Ishikawa (cell line): ENCODE results near the gene CRHBP.

ENCODE experiments used
- EP300 ChIP-seq: IDR thresholded peaks from 2 replicates; pipeline ENCODE4 v1.6.1; 2012; ENCODE audit warnings: borderline replicate concordance
- FOXM1 ChIP-seq: IDR thresholded peaks from 2 replicates; pipeline ENCODE4 v1.6.1; 2012; ENCODE audit warnings: low read depth, borderline replicate concordance
- NFIC ChIP-seq: IDR thresholded peaks from 2 replicates; pipeline ENCODE4 v1.6.1; 2012
- TAF1 ChIP-seq: IDR thresholded peaks from 2 replicates; pipeline ENCODE4 v1.6.1; 2012; ENCODE audit warnings: low read depth, mild to moderate bottlenecking
- TEAD4 ChIP-seq: IDR thresholded peaks from 2 replicates; pipeline ENCODE4 v1.6.1; 2012
- TF ChIP-seq, protein P1 (sequence below): IDR thresholded peaks from 2 replicates; pipeline ENCODE4 v1.6.1; 2012
- TF ChIP-seq, protein P2 (sequence below): IDR thresholded peaks from 2 replicates; pipeline ENCODE4 v1.6.1; 2012; ENCODE audit warnings: low read depth, mild to moderate bottlenecking

DNA sequence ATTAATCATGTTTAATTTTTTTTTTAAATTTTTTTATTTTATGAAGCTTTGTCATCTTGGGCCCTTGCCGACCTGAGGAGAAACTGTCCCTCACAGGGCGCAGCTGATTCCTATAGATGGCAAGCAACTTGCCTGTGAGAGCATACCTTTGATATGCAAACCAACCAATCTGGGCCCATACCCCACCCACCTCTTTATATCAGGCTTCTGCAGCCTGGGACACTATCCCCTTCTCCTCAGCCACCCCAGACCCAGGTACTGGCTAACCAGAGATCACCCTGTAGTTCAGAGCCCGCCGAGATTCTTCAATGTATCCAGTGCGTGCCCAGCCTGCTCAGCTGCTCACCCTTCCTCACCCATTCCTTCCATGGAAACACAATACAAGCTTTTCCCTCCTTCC is 58.7 kb downstream of the CRHBP start:
- TF ChIP-seq EP300 (no peak), TAF1 (no peak), FOXM1 (no peak), NFIC (no peak), TEAD4 (no peak)
- TF ChIP-seq, protein P1, sequence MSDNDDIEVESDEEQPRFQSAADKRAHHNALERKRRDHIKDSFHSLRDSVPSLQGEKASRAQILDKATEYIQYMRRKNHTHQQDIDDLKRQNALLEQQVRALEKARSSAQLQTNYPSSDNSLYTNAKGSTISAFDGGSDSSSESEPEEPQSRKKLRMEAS = no peak
- TF ChIP-seq, protein P2, sequence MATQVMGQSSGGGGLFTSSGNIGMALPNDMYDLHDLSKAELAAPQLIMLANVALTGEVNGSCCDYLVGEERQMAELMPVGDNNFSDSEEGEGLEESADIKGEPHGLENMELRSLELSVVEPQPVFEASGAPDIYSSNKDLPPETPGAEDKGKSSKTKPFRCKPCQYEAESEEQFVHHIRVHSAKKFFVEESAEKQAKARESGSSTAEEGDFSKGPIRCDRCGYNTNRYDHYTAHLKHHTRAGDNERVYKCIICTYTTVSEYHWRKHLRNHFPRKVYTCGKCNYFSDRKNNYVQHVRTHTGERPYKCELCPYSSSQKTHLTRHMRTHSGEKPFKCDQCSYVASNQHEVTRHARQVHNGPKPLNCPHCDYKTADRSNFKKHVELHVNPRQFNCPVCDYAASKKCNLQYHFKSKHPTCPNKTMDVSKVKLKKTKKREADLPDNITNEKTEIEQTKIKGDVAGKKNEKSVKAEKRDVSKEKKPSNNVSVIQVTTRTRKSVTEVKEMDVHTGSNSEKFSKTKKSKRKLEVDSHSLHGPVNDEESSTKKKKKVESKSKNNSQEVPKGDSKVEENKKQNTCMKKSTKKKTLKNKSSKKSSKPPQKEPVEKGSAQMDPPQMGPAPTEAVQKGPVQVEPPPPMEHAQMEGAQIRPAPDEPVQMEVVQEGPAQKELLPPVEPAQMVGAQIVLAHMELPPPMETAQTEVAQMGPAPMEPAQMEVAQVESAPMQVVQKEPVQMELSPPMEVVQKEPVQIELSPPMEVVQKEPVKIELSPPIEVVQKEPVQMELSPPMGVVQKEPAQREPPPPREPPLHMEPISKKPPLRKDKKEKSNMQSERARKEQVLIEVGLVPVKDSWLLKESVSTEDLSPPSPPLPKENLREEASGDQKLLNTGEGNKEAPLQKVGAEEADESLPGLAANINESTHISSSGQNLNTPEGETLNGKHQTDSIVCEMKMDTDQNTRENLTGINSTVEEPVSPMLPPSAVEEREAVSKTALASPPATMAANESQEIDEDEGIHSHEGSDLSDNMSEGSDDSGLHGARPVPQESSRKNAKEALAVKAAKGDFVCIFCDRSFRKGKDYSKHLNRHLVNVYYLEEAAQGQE = no peak
